Rectal smooth muscle tissue (tissue), 1 donor: ENCODE results near the gene STARD8.
"Not testable (repeated sequence)": the region's sequence is repeated elsewhere in the genome, so short reads cannot be mapped to it uniquely, and the experiment has no call there.

Source experiments
- H3K27ac ChIP-seq: one replicate; pipeline ENCODE4 v1.7.0; 2013; ENCODE audit warnings: low read depth, low read length, inconsistent platforms
- H3K27me3 ChIP-seq: one replicate; pipeline ENCODE4 v1.7.0; 2013; ENCODE audit warnings: low read length; ENCODE audit not compliant: control insufficient read depth, insufficient read depth
- H3K36me3 ChIP-seq: one replicate; pipeline ENCODE4 v1.7.0; 2013; ENCODE audit warnings: low read length; ENCODE audit not compliant: control insufficient read depth, insufficient read depth
- H3K4me1 ChIP-seq: one replicate; pipeline ENCODE4 v1.7.0; 2013; ENCODE audit warnings: low read length; ENCODE audit not compliant: control insufficient read depth, insufficient read depth
- H3K4me3 ChIP-seq: one replicate; pipeline ENCODE4 v1.7.0; 2013; ENCODE audit warnings: low read length
- H3K9ac ChIP-seq: one replicate; pipeline ENCODE4 v1.7.0; 2013; ENCODE audit warnings: low read length

Gene STARD8

GRCh38 chrX:68725756-68726365 is 78.4 kb downstream of the STARD8 start:
- H3K36me3 ChIP-seq, result no peaks in the 10 kb centered on the region
- no peaks in the 10 kb centered on the region for H3K27me3 ChIP-seq
- H3K4me3 ChIP-seq, result no peak overlapping the region
- no peak overlapping the region for H3K27ac ChIP-seq
- no peaks in the 10 kb centered on the region for H3K4me1 ChIP-seq
- no peak overlapping the region for H3K9ac ChIP-seq

- Histone ChIP-seq H3K36me3 (no peaks in the 10 kb centered on the region), H3K4me3 (no peak overlapping the region), H3K27ac (no peak overlapping the region), H3K27me3 (no peaks in the 10 kb centered on the region), H3K9ac (no peak overlapping the region), H3K4me1 (no peaks in the 10 kb centered on the region)
Measured at GRCh38 chrX:68726366-68726765, 78.9 kb downstream of the STARD8 start.

- no peak overlapping the region for H3K27ac ChIP-seq
- H3K27me3 ChIP-seq, result no peaks in the 10 kb centered on the region
- no peak overlapping the region for H3K4me3 ChIP-seq
- no peak overlapping the region for H3K9ac ChIP-seq
- H3K4me1 ChIP-seq, result no peaks in the 10 kb centered on the region
- H3K36me3 ChIP-seq, result no peaks in the 10 kb centered on the region
Measured at GRCh38 chrX:68727696-68728095, 80.2 kb downstream of the STARD8 start.

- H3K4me1 ChIP-seq, result no peaks in the 10 kb centered on the region
- H3K4me3 ChIP-seq, result no peak overlapping the region
- H3K36me3 ChIP-seq, result no peaks in the 10 kb centered on the region
- H3K27ac ChIP-seq, result no peak overlapping the region
- H3K27me3 ChIP-seq, result no peaks in the 10 kb centered on the region
- H3K9ac ChIP-seq, result no peak overlapping the region
Measured at GRCh38 chrX:68728186-68728585, 80.7 kb downstream of the STARD8 start.

- no peaks in the 10 kb centered on the region for H3K4me1 ChIP-seq
- no peak overlapping the region for H3K9ac ChIP-seq
- H3K27ac ChIP-seq, result no peak overlapping the region
- H3K4me3 ChIP-seq, result no peak overlapping the region
- H3K27me3 ChIP-seq, result no peaks in the 10 kb centered on the region
- H3K36me3 ChIP-seq, result no peaks in the 10 kb centered on the region
Measured at GRCh38 chrX:68731254-68731653, 83.8 kb downstream of the STARD8 start.

GRCh38 chrX:68732906-68733493 is 85.5 kb downstream of the STARD8 start:
- no peaks in the 10 kb centered on the region for H3K36me3 ChIP-seq
- no peak overlapping the region for H3K4me3 ChIP-seq
- H3K9ac ChIP-seq, result no peak overlapping the region
- H3K27me3 ChIP-seq, result no peaks in the 10 kb centered on the region
- H3K27ac ChIP-seq, result no peak overlapping the region
- no peaks in the 10 kb centered on the region for H3K4me1 ChIP-seq

- no peaks in the 10 kb centered on the region for H3K36me3 ChIP-seq
- H3K27me3 ChIP-seq, result no peaks in the 10 kb centered on the region
- no peak overlapping the region for H3K4me3 ChIP-seq
- H3K4me1 ChIP-seq, result no peaks in the 10 kb centered on the region
- no peak overlapping the region for H3K9ac ChIP-seq
- no peak overlapping the region for H3K27ac ChIP-seq
Measured at GRCh38 chrX:68735266-68735665, 87.8 kb downstream of the STARD8 start.

- H3K9ac ChIP-seq, H3K27me3 ChIP-seq, H3K36me3 ChIP-seq, H3K4me1 ChIP-seq, H3K27ac ChIP-seq, H3K4me3 ChIP-seq: not testable (repeated sequence)
Measured at GRCh38 chrX:68741864-68742263, 94.4 kb downstream of the STARD8 start.

- no peaks in the 10 kb centered on the region for H3K4me1 ChIP-seq
- no peak overlapping the region for H3K27ac ChIP-seq
- H3K4me3 ChIP-seq, result no peak overlapping the region
- no peak overlapping the region for H3K9ac ChIP-seq
- no peaks in the 10 kb centered on the region for H3K27me3 ChIP-seq
- no peaks in the 10 kb centered on the region for H3K36me3 ChIP-seq
Measured at GRCh38 chrX:68743754-68744153, 96.3 kb downstream of the STARD8 start.

GRCh38 chrX:68746988-68747387 is 99.5 kb downstream of the STARD8 start:
- Histone ChIP-seq H3K36me3 (no peaks in the 10 kb centered on the region), H3K4me3 (no peak overlapping the region), H3K27me3 (no peaks in the 10 kb centered on the region), H3K4me1 (no peaks in the 10 kb centered on the region), H3K27ac (no peak overlapping the region), H3K9ac (no peak overlapping the region)

- Histone ChIP-seq H3K9ac (no peak overlapping the region), H3K27me3 (no peaks in the 10 kb centered on the region), H3K4me1 (no peaks in the 10 kb centered on the region), H3K4me3 (no peak overlapping the region), H3K36me3 (no peaks in the 10 kb centered on the region), H3K27ac (no peak overlapping the region)
Measured at GRCh38 chrX:68748030-68748429, 100.6 kb downstream of the STARD8 start.

GRCh38 chrX:68749426-68749825 is 102.0 kb downstream of the STARD8 start:
- no peak overlapping the region for H3K27ac ChIP-seq
- H3K9ac ChIP-seq, result no peak overlapping the region
- no peaks in the 10 kb centered on the region for H3K4me1 ChIP-seq
- H3K4me3 ChIP-seq, result no peak overlapping the region
- H3K36me3 ChIP-seq, result no peaks in the 10 kb centered on the region
- peaks cover 5% of the 10 kb centered on the region for H3K27me3 ChIP-seq

- H3K4me1 ChIP-seq, result no peaks in the 10 kb centered on the region
- no peak overlapping the region for H3K27ac ChIP-seq
- no peak overlapping the region for H3K4me3 ChIP-seq
- no peak overlapping the region for H3K9ac ChIP-seq
- H3K27me3 ChIP-seq, result peaks cover 5% of the 10 kb centered on the region
- no peaks in the 10 kb centered on the region for H3K36me3 ChIP-seq
Measured at GRCh38 chrX:68750316-68750715, 102.8 kb downstream of the STARD8 start.
